Measurements from ENCODE around the gene FPGS.

- TF ChIP-seq POLR2A (IDR thresholded peaks at IDR 0.05; ENCODE audit: borderline replicate concordance, extremely low read depth, insufficient read depth, insufficient read length) (no peak), EZH2 (IDR thresholded peaks at IDR 0.05) (no peak), CTCF (IDR thresholded peaks at IDR 0.05 in 2 of 3, conservative IDR thresholded peaks at IDR 0.05 in 1 of 3; ENCODE audit: borderline replicate concordance in 1 of 3, insufficient read depth in 1 of 3, low read depth in 2 of 3, low read length in 2 of 3) (no peak), REST (IDR thresholded peaks at IDR 0.05; ENCODE audit: low read depth) (no peak), EZH2phosphoT487 (IDR thresholded peaks at IDR 0.05; ENCODE audit: borderline replicate concordance) (no peak), ZBTB33 (IDR thresholded peaks at IDR 0.05; ENCODE audit: extremely low read depth, insufficient replicate concordance, low read length) (no peak), EGR1 (IDR thresholded peaks at IDR 0.05; ENCODE audit: low read depth) (no peak), POLR2AphosphoS5 (IDR thresholded peaks at IDR 0.05; ENCODE audit: low read depth, low read length) (no peak)
These were observed 40.5 kb upstream of the FPGS start for GRCh38 chr9:127762111-127762676.
